Body of pancreas (tissue), 4 donors: ENCODE results near the gene ARHGDIB.

ENCODE experiments used
- POLR2A ChIP-seq, 3 donors: fragments of 450-650 bp; IDR thresholded peaks; one replicate each; pipeline ENCODE4 v1.6.1; 2016; ENCODE audit warnings: antibody characterized with exemption in 3 of 3, mild to moderate bottlenecking in 2 of 3
- TF ChIP-seq, protein P1 (sequence below), 7 experiments: fragments of 450-650 bp in 4 of 7; fragments of 200-600 bp in 3 of 7; sonication (generic) in 3 of 7; IDR thresholded peaks; one replicate each; pipeline ENCODE4 v1.5.1; 2016 to 2019; ENCODE audit warnings: antibody characterized with exemption in 7 of 7

DNA sequence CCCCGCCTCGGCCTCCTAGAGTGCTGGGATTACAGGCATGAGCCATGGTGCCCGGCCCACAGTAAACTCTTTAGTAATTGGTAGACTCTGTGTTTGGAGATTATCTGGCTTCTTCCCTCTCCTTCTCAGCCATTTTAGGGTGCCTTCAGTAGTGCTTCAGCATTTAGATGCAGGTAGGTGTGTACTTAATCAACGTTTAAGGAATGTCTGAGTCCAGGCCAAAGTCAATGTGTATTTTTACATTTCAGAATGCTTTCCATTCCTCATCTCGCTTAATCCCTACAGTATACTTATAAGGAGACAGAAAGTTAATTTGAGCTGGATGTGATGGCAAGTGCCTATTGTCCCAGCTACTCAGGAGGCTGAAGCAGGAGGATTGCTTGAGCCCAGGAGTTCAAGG, 55.3 kb downstream of the ARHGDIB start:
- TF ChIP-seq, protein P1, sequence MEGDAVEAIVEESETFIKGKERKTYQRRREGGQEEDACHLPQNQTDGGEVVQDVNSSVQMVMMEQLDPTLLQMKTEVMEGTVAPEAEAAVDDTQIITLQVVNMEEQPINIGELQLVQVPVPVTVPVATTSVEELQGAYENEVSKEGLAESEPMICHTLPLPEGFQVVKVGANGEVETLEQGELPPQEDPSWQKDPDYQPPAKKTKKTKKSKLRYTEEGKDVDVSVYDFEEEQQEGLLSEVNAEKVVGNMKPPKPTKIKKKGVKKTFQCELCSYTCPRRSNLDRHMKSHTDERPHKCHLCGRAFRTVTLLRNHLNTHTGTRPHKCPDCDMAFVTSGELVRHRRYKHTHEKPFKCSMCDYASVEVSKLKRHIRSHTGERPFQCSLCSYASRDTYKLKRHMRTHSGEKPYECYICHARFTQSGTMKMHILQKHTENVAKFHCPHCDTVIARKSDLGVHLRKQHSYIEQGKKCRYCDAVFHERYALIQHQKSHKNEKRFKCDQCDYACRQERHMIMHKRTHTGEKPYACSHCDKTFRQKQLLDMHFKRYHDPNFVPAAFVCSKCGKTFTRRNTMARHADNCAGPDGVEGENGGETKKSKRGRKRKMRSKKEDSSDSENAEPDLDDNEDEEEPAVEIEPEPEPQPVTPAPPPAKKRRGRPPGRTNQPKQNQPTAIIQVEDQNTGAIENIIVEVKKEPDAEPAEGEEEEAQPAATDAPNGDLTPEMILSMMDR (IDR thresholded peaks at IDR 0.05): no peak
- no peak for TF ChIP-seq POLR2A (IDR thresholded peaks at IDR 0.05)
